HG03520 (cell line): ENCODE measurements around the gene DMRT1.

Source experiments
- ATAC-seq: cut with Tn5 transposase; IDR thresholded peaks from one replicate; pipeline ENCODE4 v1.9.1; 2021; ENCODE audit warnings: mild to moderate bottlenecking, moderate library complexity; ENCODE audit not compliant: unreplicated experiment

DMRT1 gene

GRCh38 chr9:841371-842209 lies at the start of gene DMRT1:
TSS of gene DMRT1 (plus strand) at chr9:841697. CDS start at chr9:841839, 142 bp downstream.
- no peak for ATAC-seq

GRCh38 chr9:792331-793260 lies 48.9 kb upstream of the DMRT1 start:
- no peak for ATAC-seq

GRCh38 chr9:794386-794785 lies 47.1 kb upstream of the DMRT1 start:
- ATAC-seq: no peak

DNA sequence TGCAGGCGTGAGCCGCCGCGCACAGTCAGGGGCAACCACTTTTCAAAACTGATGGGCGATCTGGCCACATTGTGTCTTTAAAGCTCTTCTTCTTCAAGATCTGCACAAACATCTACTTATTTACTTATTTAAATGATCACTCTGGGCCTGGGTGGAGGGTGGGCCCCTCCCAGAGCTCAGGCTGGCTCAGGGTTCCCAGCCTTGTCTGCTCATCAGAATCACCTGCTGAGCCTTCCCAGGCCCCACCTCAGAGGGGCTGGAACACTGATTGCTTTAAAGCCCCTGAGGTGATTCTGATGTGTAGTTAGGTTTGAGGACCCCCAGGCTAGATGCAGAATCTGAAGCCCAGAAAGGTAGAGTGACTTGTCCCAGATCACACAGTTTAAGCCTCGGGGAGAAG lies 45.6 kb upstream of the DMRT1 start:
- no peak for ATAC-seq

GRCh38 chr9:800591-801150 lies 40.8 kb upstream of the DMRT1 start:
- no peak for ATAC-seq

DNA sequence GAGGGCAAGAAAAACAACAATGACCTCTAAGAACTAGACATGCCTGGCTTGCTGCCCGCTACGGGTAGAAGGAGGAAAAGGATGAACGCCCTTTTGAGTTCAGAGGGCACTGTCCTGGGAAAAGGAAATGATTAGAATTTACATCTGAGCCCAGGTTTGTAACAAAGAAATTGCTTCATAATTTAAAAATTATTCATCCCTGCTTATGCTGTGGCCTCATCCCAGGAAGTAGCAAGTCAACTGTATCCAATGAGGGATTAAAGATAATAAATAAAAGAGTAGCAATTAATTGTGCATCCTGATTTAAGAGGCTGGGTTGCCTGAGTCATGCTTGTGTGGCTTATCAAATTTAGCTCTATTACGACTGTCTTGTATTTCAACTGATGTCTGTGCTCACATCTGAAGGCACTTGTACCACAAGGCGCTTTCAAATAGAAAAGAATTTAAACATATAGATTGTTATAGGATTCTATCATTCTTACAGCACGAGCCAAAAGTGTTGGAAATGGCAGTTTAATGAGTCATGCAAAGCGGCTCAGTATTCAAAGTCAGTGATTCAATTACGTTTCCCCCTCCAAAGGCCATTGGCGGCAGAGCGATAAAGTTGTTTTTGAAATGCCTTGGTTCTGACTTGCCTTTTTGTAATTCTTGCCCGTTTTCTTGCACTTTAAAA lies 40.0 kb upstream of the DMRT1 start:
- ATAC-seq: no peak

DNA sequence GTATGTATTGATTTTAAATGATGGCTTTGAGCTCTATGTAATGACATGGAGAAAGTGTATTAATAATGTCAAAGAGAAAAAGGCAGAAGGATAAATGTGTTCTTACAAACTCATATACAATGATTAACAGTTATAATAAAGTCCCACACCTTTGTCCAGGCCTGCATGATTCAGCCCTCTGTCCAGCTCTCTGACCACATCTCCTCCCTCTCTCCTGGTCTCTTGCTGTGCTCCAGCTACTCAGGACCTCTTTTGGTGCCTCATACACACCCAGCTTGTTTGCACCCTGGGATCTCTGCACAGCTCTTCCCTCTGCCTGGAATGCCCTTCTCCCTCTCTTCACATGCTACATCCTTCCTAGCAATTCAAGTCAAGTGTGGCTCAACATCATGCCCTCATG lies 37.5 kb upstream of the DMRT1 start:
- no peak for ATAC-seq

- no peak for ATAC-seq
These were observed 36.3 kb upstream of the DMRT1 start for GRCh38 chr9:805151-805550.

- ATAC-seq: no peak
These were observed 35.0 kb upstream of the DMRT1 start for GRCh38 chr9:806285-807156.

- no peak for ATAC-seq
These were observed 30.4 kb upstream of the DMRT1 start for GRCh38 chr9:811106-811531.

GRCh38 chr9:818958-819357 lies 22.5 kb upstream of the DMRT1 start:
- no peak for ATAC-seq

DNA sequence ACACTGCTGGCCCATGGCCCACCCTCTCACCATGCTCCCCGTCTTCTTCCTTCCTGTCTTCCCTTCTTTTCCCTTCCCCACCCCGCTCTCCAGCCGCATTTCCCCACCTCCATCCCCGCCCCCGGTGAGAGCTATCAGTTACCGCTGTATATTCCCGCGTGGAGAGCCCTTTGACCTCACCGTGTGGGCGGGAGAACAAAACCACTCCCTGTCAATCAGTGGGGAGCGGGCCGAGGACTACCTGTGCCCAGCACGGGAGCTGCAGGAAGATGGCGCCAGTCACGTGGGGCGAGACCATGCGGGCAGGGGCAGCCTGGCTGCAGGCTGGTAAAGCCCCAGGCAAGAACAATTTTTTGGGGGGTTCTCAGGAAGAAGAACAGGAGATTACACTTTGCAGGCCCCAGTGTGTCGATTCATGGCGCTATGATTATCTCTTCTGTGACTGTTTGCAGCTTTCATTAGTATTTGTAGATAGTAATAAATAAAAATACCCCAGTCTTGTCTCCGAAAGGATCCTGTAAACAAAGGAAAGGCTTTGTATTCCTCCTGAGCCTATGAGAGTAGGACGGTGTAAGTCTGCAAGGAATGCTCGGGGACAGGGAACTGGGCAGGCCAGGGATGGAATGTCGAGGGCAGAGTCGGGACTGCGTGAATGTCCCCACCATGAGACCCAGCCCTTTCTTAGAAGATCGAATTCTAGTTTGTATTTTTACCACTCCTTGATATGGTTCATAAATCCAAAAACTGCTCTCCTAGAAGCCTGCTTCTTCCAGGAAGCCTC lies 14.8 kb upstream of the DMRT1 start:
- ATAC-seq: no peak

GRCh38 chr9:840343-840742 lies 1.2 kb upstream of the DMRT1 start:
- ATAC-seq: no peak

GRCh38 chr9:842635-843426 lies 1.3 kb downstream of the DMRT1 start:
- no peak for ATAC-seq

- ATAC-seq: no peak
These were observed 1.9 kb downstream of the DMRT1 start for GRCh38 chr9:843427-843785.

GRCh38 chr9:846852-847251 lies 5.4 kb downstream of the DMRT1 start:
- ATAC-seq: no peak

GRCh38 chr9:847505-847904 lies 6.0 kb downstream of the DMRT1 start:
- peak; percentile 44 for ATAC-seq

- ATAC-seq: no peak
These were observed 7.9 kb downstream of the DMRT1 start for GRCh38 chr9:849431-849830.

GRCh38 chr9:852539-852938 lies 11.0 kb downstream of the DMRT1 start:
- ATAC-seq: no peak
